BE2C (cell line): ENCODE results near the gene AGAP1.

Source experiments
- DNase-seq: peaks from one replicate; pipeline ENCODE4 v3.0.0-alpha.2; 2020
- H3K27me3 ChIP-seq: fragments of 250-450 bp; sonication (Bioruptor Pico); 2 replicates; pipeline ENCODE4 v1.5.1; 2020; ENCODE audit warnings: mild to moderate bottlenecking
- H3K36me3 ChIP-seq: fragments of 250-450 bp; sonication (Bioruptor Pico); 2 replicates; pipeline ENCODE4 v1.5.1; 2020; ENCODE audit warnings: mild to moderate bottlenecking
- H3K4me1 ChIP-seq: fragments of 250-450 bp; sonication (Bioruptor Pico); 2 replicates; pipeline ENCODE4 v1.5.1; 2020
- H3K4me3 ChIP-seq: 2 replicates; pipeline ENCODE4 v1.5.1; 2011; ENCODE audit warnings: low read depth, low read length
- H3K9me3 ChIP-seq: fragments of 250-450 bp; sonication (Bioruptor Pico); 2 replicates; pipeline ENCODE4 v1.5.1; 2020
- CTCF ChIP-seq: IDR thresholded peaks from 2 replicates; pipeline ENCODE4 v1.5.1; 2012; ENCODE audit warnings: mild to moderate bottlenecking, low read depth, low read length

Gene AGAP1

GRCh38 chr2:235467588-235467987, 26.3 kb upstream of the AGAP1 start:
- H3K4me3 ChIP-seq = no peak overlapping the region
- no peaks in the 10 kb centered on the region for H3K27me3 ChIP-seq
- H3K4me1 ChIP-seq = no peaks in the 10 kb centered on the region
- no peaks in the 10 kb centered on the region for H3K36me3 ChIP-seq
- TF ChIP-seq CTCF = no peak
- no peaks in the 10 kb centered on the region for H3K9me3 ChIP-seq
- DNase-seq = no peak

GRCh38 chr2:235468978-235469655, 24.7 kb upstream of the AGAP1 start:
- H3K27me3 ChIP-seq = peaks cover 6% of the 10 kb centered on the region; the same call in 1 of the 2 replicates
- H3K4me3 ChIP-seq = peak overlapping the region; percentile 13
- no peaks in the 10 kb centered on the region for H3K4me1 ChIP-seq
- TF ChIP-seq CTCF = no peak
- H3K36me3 ChIP-seq = no peaks in the 10 kb centered on the region
- DNase-seq = no peak
- no peaks in the 10 kb centered on the region for H3K9me3 ChIP-seq

- Histone ChIP-seq H3K4me1 (no peaks in the 10 kb centered on the region), H3K4me3 (no peak overlapping the region), H3K9me3 (no peaks in the 10 kb centered on the region), H3K36me3 (no peaks in the 10 kb centered on the region), H3K27me3 (peaks cover 6% of the 10 kb centered on the region; the same call in 1 of the 2 replicates)
- no peak for DNase-seq
- no peak for TF ChIP-seq CTCF
These were observed 22.6 kb upstream of the AGAP1 start for GRCh38 chr2:235471186-235471747.

- H3K9me3 ChIP-seq = no peaks in the 10 kb centered on the region
- H3K4me3 ChIP-seq = no peak overlapping the region
- no peak for DNase-seq
- no peak for TF ChIP-seq CTCF
- no peaks in the 10 kb centered on the region for H3K4me1 ChIP-seq
- no peaks in the 10 kb centered on the region for H3K36me3 ChIP-seq
- H3K27me3 ChIP-seq = peaks cover 6% of the 10 kb centered on the region; the same call in 1 of the 2 replicates
These were observed 21.4 kb upstream of the AGAP1 start for GRCh38 chr2:235472443-235472842.

- Histone ChIP-seq H3K9me3 (no peaks in the 10 kb centered on the region; the same call in 1 of the 2 replicates), H3K4me1 (no peaks in the 10 kb centered on the region), H3K36me3 (no peaks in the 10 kb centered on the region), H3K4me3 (no peak overlapping the region), H3K27me3 (no peaks in the 10 kb centered on the region)
- no peak for DNase-seq
- TF ChIP-seq CTCF = no peak
These were observed 15.2 kb upstream of the AGAP1 start for GRCh38 chr2:235478609-235479008.

GRCh38 chr2:235479604-235480003, 14.2 kb upstream of the AGAP1 start:
- Histone ChIP-seq H3K36me3 (no peaks in the 10 kb centered on the region), H3K4me3 (no peak overlapping the region), H3K27me3 (no peaks in the 10 kb centered on the region), H3K4me1 (no peaks in the 10 kb centered on the region), H3K9me3 (no peaks in the 10 kb centered on the region; the same call in 1 of the 2 replicates)
- no peak for DNase-seq
- no peak for TF ChIP-seq CTCF
